ENCODE results near the gene PRODH.
"Not testable (repeated sequence)": the region's sequence is repeated elsewhere in the genome, so short reads cannot be mapped to it uniquely, and the experiment has no call there.

- not testable (repeated sequence) for TF ChIP-seq ESRRG (CRISPR knock-in tag; IDR thresholded peaks at IDR 0.05); TCF4 (CRISPR knock-in tag; IDR thresholded peaks at IDR 0.05; ENCODE audit: borderline replicate concordance); PPARA (CRISPR knock-in tag; IDR thresholded peaks at IDR 0.05; ENCODE audit: borderline replicate concordance); GLIS3 (CRISPR knock-in tag; IDR thresholded peaks at IDR 0.05); RARB (CRISPR knock-in tag; IDR thresholded peaks at IDR 0.05); ZFP3 (CRISPR knock-in tag; IDR thresholded peaks at IDR 0.05); ZNF8 (CRISPR knock-in tag; IDR thresholded peaks at IDR 0.05); ZC3H10 (CRISPR knock-in tag; IDR thresholded peaks at IDR 0.05); TOX (CRISPR knock-in tag; IDR thresholded peaks at IDR 0.05; ENCODE audit: borderline replicate concordance); SNAI2 (CRISPR knock-in tag; IDR thresholded peaks at IDR 0.05); OSR1 (CRISPR knock-in tag; IDR thresholded peaks at IDR 0.05)
- TF ChIP-seq, protein P1, sequence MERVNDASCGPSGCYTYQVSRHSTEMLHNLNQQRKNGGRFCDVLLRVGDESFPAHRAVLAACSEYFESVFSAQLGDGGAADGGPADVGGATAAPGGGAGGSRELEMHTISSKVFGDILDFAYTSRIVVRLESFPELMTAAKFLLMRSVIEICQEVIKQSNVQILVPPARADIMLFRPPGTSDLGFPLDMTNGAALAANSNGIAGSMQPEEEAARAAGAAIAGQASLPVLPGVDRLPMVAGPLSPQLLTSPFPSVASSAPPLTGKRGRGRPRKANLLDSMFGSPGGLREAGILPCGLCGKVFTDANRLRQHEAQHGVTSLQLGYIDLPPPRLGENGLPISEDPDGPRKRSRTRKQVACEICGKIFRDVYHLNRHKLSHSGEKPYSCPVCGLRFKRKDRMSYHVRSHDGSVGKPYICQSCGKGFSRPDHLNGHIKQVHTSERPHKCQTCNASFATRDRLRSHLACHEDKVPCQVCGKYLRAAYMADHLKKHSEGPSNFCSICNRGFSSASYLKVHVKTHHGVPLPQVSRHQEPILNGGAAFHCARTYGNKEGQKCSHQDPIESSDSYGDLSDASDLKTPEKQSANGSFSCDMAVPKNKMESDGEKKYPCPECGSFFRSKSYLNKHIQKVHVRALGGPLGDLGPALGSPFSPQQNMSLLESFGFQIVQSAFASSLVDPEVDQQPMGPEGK (CRISPR knock-in tag; IDR thresholded peaks at IDR 0.05; ENCODE audit: borderline replicate concordance): not testable (repeated sequence)
- TF ChIP-seq, protein P2, sequence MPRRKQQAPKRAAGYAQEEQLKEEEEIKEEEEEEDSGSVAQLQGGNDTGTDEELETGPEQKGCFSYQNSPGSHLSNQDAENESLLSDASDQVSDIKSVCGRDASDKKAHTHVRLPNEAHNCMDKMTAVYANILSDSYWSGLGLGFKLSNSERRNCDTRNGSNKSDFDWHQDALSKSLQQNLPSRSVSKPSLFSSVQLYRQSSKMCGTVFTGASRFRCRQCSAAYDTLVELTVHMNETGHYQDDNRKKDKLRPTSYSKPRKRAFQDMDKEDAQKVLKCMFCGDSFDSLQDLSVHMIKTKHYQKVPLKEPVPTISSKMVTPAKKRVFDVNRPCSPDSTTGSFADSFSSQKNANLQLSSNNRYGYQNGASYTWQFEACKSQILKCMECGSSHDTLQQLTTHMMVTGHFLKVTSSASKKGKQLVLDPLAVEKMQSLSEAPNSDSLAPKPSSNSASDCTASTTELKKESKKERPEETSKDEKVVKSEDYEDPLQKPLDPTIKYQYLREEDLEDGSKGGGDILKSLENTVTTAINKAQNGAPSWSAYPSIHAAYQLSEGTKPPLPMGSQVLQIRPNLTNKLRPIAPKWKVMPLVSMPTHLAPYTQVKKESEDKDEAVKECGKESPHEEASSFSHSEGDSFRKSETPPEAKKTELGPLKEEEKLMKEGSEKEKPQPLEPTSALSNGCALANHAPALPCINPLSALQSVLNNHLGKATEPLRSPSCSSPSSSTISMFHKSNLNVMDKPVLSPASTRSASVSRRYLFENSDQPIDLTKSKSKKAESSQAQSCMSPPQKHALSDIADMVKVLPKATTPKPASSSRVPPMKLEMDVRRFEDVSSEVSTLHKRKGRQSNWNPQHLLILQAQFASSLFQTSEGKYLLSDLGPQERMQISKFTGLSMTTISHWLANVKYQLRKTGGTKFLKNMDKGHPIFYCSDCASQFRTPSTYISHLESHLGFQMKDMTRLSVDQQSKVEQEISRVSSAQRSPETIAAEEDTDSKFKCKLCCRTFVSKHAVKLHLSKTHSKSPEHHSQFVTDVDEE (CRISPR knock-in tag; IDR thresholded peaks at IDR 0.05): not testable (repeated sequence)
- TF ChIP-seq, protein P3, sequence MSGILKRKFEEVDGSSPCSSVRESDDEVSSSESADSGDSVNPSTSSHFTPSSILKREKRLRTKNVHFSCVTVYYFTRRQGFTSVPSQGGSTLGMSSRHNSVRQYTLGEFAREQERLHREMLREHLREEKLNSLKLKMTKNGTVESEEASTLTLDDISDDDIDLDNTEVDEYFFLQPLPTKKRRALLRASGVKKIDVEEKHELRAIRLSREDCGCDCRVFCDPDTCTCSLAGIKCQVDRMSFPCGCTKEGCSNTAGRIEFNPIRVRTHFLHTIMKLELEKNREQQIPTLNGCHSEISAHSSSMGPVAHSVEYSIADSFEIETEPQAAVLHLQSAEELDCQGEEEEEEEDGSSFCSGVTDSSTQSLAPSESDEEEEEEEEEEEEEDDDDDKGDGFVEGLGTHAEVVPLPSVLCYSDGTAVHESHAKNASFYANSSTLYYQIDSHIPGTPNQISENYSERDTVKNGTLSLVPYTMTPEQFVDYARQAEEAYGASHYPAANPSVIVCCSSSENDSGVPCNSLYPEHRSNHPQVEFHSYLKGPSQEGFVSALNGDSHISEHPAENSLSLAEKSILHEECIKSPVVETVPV (CRISPR knock-in tag; IDR thresholded peaks at IDR 0.05): not testable (repeated sequence)
Observed at GRCh38 chr22:18890510-18891192, 45.4 kb downstream of the PRODH start.

Measured in SK-N-SH treated with all-trans-retinoic acid at 6 μM for 48 hours (cell line).